ENCODE measurements around the gene MPDU1. TPM values are rescaled to one million over a fixed set of nuclear protein-coding genes. Genes with fewer than 3 reads are reported as not detected.

MPDU1 gene
- total RNA-seq, 4 donors from 2014 or later, result 53.9 to 94.2 (median 77.7) TPM

GRCh38 chr17:7592422-7593021 lies 8.9 kb downstream of the MPDU1 start:
- TF ChIP-seq CTCF (IDR thresholded peaks at IDR 0.05; ENCODE audit: low read depth), result no peak

GRCh38 chr17:7593296-7593695 lies 9.6 kb downstream of the MPDU1 start:
- no peak for TF ChIP-seq CTCF (IDR thresholded peaks at IDR 0.05; ENCODE audit: low read depth)

GRCh38 chr17:7606280-7606679 lies 22.6 kb downstream of the MPDU1 start:
- TF ChIP-seq CTCF (IDR thresholded peaks at IDR 0.05; ENCODE audit: low read depth), result no peak

- no peak for TF ChIP-seq CTCF (IDR thresholded peaks at IDR 0.05; ENCODE audit: low read depth)
Measured at GRCh38 chr17:7610641-7611040, 27.0 kb downstream of the MPDU1 start.

- TF ChIP-seq CTCF (IDR thresholded peaks at IDR 0.05; ENCODE audit: low read depth), result no peak
Measured at GRCh38 chr17:7611635-7612293, 28.1 kb downstream of the MPDU1 start.

GRCh38 chr17:7612294-7612640 lies 28.6 kb downstream of the MPDU1 start:
- no peak for TF ChIP-seq CTCF (IDR thresholded peaks at IDR 0.05; ENCODE audit: low read depth)

GRCh38 chr17:7613769-7614424 lies 30.2 kb downstream of the MPDU1 start:
- TF ChIP-seq CTCF (IDR thresholded peaks at IDR 0.05; ENCODE audit: low read depth), result no peak
